ENCODE results near the gene IQCF6.

The IQCF6 gene

DNA sequence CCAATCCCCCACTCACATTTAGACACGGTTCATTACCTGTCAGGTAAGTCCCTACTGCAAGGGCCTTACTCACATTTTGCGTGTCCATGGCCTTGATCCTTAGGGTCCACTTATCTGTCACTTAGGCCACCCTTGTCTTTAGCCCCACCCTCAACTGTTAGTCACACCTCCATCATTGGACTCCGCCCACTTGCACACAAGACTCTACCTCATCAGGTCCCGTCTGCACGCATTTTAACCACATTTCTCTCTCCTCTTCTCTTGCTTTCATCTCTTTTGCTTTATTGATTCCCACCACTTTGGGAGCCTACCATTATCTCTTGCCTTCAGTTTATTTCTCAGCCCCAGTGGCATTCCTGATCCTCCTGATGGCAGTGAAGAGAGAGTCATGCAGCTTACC is at the start of gene IQCF6:
Gene IQCF6, minus strand, starts transcription at position 101 of the 400 bp plus-strand sequence. Its CDS starts 13 bp downstream, at position 88.
- TF ChIP-seq, protein P1, sequence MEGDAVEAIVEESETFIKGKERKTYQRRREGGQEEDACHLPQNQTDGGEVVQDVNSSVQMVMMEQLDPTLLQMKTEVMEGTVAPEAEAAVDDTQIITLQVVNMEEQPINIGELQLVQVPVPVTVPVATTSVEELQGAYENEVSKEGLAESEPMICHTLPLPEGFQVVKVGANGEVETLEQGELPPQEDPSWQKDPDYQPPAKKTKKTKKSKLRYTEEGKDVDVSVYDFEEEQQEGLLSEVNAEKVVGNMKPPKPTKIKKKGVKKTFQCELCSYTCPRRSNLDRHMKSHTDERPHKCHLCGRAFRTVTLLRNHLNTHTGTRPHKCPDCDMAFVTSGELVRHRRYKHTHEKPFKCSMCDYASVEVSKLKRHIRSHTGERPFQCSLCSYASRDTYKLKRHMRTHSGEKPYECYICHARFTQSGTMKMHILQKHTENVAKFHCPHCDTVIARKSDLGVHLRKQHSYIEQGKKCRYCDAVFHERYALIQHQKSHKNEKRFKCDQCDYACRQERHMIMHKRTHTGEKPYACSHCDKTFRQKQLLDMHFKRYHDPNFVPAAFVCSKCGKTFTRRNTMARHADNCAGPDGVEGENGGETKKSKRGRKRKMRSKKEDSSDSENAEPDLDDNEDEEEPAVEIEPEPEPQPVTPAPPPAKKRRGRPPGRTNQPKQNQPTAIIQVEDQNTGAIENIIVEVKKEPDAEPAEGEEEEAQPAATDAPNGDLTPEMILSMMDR (IDR thresholded peaks at IDR 0.05): no peak
- no peak for TF ChIP-seq ZFX (IDR thresholded peaks at IDR 0.05; ENCODE audit: borderline replicate concordance)
- H3K27ac ChIP-seq: no peak within 1 kb of the TSS

- no peak overlapping the region for H3K27ac ChIP-seq
- TF ChIP-seq, protein P1 (IDR thresholded peaks at IDR 0.05): no peak
- TF ChIP-seq ZFX (IDR thresholded peaks at IDR 0.05; ENCODE audit: borderline replicate concordance): no peak
Observed at GRCh38 chr3:51828297-51828696, 49.3 kb upstream of the IQCF6 start.

DNA sequence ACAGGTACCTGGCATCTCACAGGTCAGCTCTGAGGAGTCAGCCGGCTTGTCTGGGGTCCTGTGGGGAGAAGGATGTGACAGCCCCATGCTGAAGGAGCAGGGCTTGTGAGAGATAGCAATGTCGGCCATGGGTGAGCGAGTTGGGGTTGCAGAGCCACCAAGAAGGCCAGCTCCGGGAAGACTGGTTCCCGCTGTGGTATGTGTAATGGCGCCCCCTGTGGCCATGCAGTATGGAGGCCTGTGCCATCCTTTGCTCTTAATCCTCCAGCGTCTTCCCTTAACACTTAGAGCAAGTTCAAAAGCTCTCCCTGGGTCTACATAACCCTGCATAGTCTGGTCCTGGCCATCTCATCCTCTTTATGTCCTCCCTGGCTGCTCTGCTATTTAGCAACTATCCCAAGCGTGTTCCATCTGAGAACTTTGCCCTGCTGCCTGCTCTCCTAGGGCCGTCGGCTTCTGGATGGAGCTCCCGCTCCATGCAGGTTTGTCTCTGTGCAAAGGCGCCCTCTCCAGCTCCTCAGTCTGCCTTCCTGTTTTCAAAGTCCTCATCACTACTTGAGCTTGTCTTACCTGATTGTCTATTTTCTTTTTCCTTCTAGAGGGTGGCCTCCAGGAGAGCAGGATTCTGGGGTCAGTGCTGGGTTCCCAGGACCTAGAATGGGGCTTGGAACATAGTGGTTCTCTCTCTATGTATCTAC is 40.8 kb upstream of the IQCF6 start:
- TF ChIP-seq ZFX (IDR thresholded peaks at IDR 0.05; ENCODE audit: borderline replicate concordance): no peak
- TF ChIP-seq, protein P1 (IDR thresholded peaks at IDR 0.05): peak; percentile 80
- H3K27ac ChIP-seq: no peak overlapping the region

GRCh38 chr3:51819151-51819550 is 40.1 kb upstream of the IQCF6 start:
- TF ChIP-seq, protein P1 (IDR thresholded peaks at IDR 0.05): no peak
- no peak for TF ChIP-seq ZFX (IDR thresholded peaks at IDR 0.05; ENCODE audit: borderline replicate concordance)
- H3K27ac ChIP-seq: no peak overlapping the region

DNA sequence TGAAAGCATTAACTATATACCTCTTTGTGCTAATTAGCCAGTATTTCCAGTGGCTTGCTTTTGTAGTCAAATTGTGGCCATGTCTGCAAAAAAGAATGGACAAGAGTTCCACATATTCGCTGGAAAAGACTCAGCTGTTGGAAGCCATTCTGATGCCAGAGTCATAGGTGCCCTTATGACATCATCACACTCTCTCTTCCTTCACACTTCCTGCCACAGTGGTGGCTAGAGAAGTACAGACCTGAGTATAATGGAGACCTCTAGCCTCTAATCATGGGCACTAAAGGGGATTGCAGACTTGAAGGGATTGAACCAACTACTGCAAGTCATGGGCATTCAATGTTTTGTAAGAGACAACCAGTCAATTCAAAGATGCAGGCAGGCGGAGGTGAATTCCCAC is 38.3 kb upstream of the IQCF6 start:
- H3K27ac ChIP-seq: no peak overlapping the region
- TF ChIP-seq ZFX (IDR thresholded peaks at IDR 0.05; ENCODE audit: borderline replicate concordance): no peak
- TF ChIP-seq, protein P1 (IDR thresholded peaks at IDR 0.05): no peak

GRCh38 chr3:51816723-51817122 is 37.7 kb upstream of the IQCF6 start:
- no peak overlapping the region for H3K27ac ChIP-seq
- TF ChIP-seq, protein P1 (IDR thresholded peaks at IDR 0.05): no peak
- no peak for TF ChIP-seq ZFX (IDR thresholded peaks at IDR 0.05; ENCODE audit: borderline replicate concordance)

DNA sequence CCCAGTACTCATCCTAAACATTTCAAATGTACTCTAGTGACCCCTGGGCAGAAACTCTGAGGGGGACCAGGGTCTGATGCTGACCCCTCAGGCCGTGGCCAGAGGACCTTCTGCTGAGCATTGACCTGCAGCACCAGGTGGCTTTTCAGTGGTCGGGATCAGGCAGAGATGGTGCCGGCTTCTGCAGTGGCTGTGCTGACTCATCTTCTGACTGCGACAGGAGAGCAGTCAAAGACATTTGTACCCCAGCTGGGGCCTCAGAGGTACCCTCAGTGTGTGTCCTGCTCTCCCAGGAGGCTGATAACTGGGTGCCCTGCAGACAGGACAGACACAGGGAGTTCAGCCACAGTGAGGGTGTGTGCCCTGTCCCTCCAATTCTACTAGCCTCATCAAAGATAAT is 36.6 kb upstream of the IQCF6 start:
- H3K27ac ChIP-seq: no peak overlapping the region
- TF ChIP-seq, protein P1 (IDR thresholded peaks at IDR 0.05): no peak
- TF ChIP-seq ZFX (IDR thresholded peaks at IDR 0.05; ENCODE audit: borderline replicate concordance): no peak
